HG03139 (cell line): Measurements from ENCODE around the gene FBXW2.
"Not testable (repeated sequence)": the region's sequence is repeated elsewhere in the genome, so short reads cannot be mapped to it uniquely, and the experiment has no call there.

Source experiments
- ATAC-seq: cut with Tn5 transposase; IDR thresholded peaks from one replicate; pipeline ENCODE4 v1.9.1; 2021; ENCODE audit not compliant: unreplicated experiment

The FBXW2 gene, protein sequence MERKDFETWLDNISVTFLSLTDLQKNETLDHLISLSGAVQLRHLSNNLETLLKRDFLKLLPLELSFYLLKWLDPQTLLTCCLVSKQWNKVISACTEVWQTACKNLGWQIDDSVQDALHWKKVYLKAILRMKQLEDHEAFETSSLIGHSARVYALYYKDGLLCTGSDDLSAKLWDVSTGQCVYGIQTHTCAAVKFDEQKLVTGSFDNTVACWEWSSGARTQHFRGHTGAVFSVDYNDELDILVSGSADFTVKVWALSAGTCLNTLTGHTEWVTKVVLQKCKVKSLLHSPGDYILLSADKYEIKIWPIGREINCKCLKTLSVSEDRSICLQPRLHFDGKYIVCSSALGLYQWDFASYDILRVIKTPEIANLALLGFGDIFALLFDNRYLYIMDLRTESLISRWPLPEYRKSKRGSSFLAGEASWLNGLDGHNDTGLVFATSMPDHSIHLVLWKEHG

DNA sequence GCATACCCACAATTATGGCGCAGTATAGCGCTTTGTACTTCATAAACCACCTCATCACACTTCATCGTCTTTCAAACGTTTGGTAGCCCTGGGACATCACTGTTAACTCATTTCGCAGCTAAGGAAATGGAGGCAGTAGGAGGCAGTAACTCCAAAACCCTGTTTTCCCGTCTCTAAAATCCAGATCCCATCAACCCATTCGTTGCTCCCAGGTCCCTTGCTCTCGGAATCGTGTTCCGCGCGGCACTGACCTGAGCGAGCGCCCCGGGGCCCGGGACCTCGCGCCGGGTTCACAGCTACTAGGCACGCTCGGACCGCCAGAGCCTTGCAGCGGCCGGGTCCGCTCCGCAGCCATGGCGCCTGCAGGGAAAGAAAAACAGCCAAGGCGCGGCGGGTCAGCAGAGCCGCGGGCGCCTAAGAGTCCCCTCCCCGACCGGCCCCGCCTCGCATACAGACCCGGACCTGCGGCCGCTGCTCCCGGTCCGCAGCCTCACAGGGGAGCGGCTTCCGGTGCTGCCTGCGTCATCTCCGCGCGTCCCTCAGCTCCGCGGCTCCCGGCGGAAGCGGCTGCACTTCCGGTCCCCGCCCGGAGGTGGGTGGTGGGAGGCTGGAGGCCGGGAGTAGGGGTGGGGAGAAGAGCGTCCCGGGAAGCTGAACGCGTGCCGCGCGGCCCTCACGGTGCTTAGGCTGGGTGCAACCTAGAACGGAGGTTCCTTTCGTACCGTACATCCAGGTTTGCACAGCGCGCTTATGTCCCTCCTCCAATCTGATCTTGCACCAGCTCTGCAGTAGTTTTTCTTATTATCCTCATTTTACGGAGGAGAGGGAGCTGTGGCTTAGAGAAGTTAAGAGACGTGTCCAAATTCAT is at the start of gene FBXW2:
FBXW2 (minus strand) TSS at position 519 of the 868 bp plus-strand sequence. CDS start 5,158 bp downstream, outside the sequence.
- ATAC-seq, result peak; percentile 91

DNA sequence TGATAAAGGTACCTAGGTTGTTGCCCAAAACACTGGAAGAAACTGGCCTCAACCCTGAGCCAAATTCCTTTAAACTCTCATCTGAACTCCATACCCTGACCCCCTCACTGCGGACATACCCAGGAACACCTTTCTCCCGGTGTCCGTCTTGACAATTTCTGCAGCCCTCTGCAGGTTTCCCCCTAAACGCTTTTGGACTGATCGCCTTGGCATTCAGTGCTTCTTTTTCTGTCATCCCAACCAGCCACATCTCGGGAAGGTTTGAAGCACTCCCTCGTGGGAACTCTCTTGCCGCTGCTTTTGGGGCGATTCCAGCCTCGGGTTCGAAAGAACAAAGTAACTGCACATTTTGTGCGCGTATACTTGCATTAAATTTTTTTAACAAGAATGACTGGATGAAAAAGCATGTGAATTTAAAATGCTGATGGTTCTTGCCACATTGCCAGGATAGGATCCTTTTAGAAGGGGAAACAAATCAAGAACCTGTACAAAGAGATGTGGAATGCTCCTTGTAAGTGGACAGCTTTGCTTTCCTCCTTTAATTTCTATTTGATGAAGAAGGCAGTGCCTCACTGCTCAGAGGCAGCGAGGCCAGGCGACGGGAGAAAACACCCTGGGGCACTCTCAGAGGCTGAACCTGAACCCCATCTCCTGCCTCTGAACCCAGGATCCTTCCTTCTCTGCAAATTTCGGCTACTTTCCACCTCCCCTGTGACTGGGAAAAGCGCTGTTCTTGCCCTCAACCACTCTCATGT is 48.9 kb upstream of the FBXW2 start:
- no peak for ATAC-seq

GRCh38 chr9:120839146-120839545 is 45.9 kb upstream of the FBXW2 start:
- ATAC-seq, result no peak

DNA sequence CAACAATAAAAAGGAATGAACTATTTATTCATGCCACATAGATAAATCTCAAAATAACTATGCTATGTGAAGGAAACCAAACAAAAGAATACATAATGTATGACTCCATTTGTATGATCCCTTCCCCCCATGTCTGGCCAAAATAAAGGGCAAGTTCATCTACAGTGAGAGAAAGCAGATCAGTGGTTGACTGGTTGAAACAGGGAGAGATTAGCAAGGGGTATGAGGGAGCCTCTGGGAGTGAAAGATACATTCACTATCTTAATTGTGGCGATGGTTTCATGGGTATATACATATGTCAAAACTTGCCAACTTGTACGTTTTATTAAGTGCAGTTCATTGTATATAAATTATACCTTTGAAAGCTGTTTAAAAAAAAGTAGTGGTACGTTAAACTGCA is 44.7 kb upstream of the FBXW2 start:
- no peak for ATAC-seq

GRCh38 chr9:120833325-120833724 is 40.1 kb upstream of the FBXW2 start:
- no peak for ATAC-seq

- no peak for ATAC-seq
Measured at GRCh38 chr9:120832807-120833206, 39.6 kb upstream of the FBXW2 start.

- no peak for ATAC-seq
Measured at GRCh38 chr9:120830865-120831264, 37.6 kb upstream of the FBXW2 start.

DNA sequence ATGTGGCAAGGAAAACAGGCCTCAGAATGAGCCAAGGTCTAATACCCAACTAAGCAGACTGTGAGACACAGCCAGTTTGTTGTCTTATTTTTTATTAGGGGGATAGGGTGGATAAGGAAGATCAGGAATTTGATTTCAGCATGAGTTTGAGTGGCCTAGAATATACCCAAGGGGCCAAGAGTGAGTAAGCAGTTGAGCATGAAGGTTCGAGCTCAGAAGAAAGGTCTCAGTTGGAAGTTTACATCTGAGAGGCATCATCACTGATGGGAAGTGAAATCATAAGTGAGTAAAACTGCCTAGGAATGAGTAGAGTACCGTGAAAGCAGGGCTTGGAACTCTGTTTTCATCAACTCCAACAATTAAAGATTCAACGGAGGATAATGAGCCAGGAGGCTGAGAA is 36.9 kb upstream of the FBXW2 start:
- no peak for ATAC-seq

DNA sequence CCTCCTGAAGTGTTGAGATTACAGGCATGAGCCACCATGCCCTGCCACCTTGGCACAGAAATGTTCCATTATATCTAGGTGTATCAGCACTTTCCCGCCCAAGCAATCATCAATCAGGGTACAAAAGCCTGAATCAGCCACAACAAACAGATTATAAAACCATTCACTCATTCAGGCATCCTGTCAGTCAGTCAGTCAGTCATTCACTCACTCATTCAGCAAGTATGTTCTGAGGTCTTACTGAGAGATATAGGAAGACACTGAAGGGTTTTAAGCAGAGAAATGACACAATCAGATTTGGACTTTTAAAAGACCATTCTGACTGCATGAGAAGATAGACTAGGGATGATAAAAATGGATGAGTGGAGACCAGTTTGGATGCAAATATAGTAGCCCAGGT is 36.4 kb upstream of the FBXW2 start:
- no peak for ATAC-seq

- ATAC-seq, result no peak
Measured at GRCh38 chr9:120820095-120820494, 26.9 kb upstream of the FBXW2 start.

GRCh38 chr9:120818595-120818994 is 25.4 kb upstream of the FBXW2 start:
- ATAC-seq, result no peak

GRCh38 chr9:120815075-120815474 is 21.9 kb upstream of the FBXW2 start:
- ATAC-seq, result no peak

DNA sequence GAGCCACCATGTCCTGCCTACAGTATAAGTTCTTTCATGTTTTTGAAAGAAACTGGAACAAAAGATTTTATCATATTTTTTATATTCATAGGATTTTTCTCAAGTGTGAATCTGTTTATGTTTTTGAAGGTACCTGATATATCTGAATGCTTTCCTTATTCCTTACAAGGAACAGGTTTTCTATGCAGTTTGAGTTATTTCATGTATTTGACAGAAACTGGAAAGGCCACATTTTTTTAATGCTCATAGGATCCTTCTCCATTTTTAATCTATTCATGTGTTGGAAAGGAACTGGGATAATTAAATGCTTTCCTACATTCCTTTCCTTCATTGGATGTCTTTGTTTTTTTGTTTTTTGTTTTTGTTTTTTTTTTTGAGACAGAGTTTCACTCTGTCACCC is 15.7 kb upstream of the FBXW2 start:
- no peak for ATAC-seq

- no peak for ATAC-seq
Measured at GRCh38 chr9:120807607-120808379, 14.6 kb upstream of the FBXW2 start.

DNA sequence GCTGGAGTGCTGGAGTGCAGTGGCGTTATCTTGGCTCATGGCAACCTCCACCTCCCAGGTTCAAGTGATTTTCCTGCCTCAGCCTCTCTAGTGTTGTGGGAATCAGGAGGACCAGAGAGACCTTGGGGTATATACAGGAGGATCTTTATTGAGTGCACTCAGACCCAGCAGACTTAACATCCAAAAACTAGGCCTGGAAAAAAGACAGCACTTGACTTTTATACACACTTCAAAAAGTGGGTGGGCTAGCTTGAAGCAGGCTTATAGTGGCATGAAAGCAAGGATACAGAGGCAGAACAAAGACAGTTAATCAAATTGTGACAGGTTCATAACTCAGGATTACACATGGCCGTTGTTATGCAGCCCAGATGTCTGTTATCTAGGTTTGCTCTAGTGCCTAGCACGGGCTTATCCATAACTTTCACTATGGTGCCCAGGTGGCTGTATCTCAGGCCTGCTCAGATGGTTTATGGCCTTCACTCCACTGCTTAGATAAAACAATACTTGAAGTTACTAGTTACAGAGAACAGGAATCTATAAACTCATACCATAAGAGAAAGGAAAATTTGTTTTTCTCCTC is 11.7 kb upstream of the FBXW2 start:
- not testable (repeated sequence) for ATAC-seq

- no peak for ATAC-seq
Measured at GRCh38 chr9:120801441-120801840, 8.2 kb upstream of the FBXW2 start.

GRCh38 chr9:120791161-120791560 is 2.1 kb downstream of the FBXW2 start:
- no peak for ATAC-seq

- no peak for ATAC-seq
Measured at GRCh38 chr9:120787933-120788332, 5.3 kb downstream of the FBXW2 start.

GRCh38 chr9:120783602-120784047 is 9.6 kb downstream of the FBXW2 start:
- no peak for ATAC-seq

DNA sequence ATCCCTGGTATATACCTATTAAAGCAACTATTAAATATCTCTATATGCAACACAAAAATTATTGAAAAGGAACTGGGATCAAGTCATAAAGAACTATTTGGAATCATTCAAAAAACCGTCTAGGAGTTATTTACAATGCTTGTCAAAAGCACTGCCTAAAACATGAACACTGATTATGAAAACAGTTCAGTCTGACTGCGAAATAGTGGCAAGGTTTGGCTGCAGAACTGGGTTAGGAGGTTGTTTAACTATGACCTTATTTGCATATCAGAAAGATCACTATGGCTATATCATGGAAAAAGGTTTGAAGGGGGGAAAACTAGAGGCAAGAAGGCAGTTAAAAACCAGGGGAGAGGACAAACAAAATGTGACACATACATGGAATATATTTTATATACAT is 12.0 kb downstream of the FBXW2 start:
- no peak for ATAC-seq
